DOHH2 (cell line): Measurements from ENCODE around the gene PAN3.

Experiments
- H3F3A ChIP-seq: fragments of 200-600 bp; sonication (generic), shearing (Covaris generic); 2 replicates; pipeline ENCODE4 v1.6.0; 2016; ENCODE audit warnings: antibody characterized with exemption, mild to moderate bottlenecking; ENCODE audit not compliant: control insufficient read depth, insufficient read depth
- H3K27ac ChIP-seq: fragments of 200-600 bp; sonication (generic); 2 replicates; pipeline ENCODE4 v1.5.1; 2014; ENCODE audit warnings: low read depth, mild to moderate bottlenecking, low read length, moderate library complexity
- H3K27me3 ChIP-seq: fragments of 200-600 bp; sonication (generic); 2 replicates; pipeline ENCODE4 v1.6.1; 2014; ENCODE audit warnings: mild to moderate bottlenecking, low read length, mixed read lengths; ENCODE audit not compliant: control insufficient read depth
- H3K36me3 ChIP-seq: fragments of 200-600 bp; sonication (generic); 2 replicates; pipeline ENCODE4 v1.6.1; 2014; ENCODE audit warnings: mild to moderate bottlenecking, low read length, moderate library complexity, mixed read lengths; ENCODE audit not compliant: control insufficient read depth
- H3K4me1 ChIP-seq: fragments of 200-600 bp; sonication (generic); 2 replicates; pipeline ENCODE4 v1.6.1; 2014; ENCODE audit warnings: mild to moderate bottlenecking, low read length, mixed read lengths; ENCODE audit not compliant: control insufficient read depth
- H3K4me2 ChIP-seq: fragments of 200-600 bp; sonication (generic); 2 replicates; pipeline ENCODE4 v1.6.0; 2014; ENCODE audit warnings: mild to moderate bottlenecking, low read length, moderate library complexity
- H3K4me3 ChIP-seq: fragments of 200-600 bp; sonication (generic); 2 replicates; pipeline ENCODE4 v1.5.1; 2014; ENCODE audit warnings: mild to moderate bottlenecking, low read length, mixed read lengths
- H3K79me2 ChIP-seq: fragments of 200-600 bp; sonication (generic); 2 replicates; pipeline ENCODE4 v1.6.1; 2014; ENCODE audit warnings: mild to moderate bottlenecking, low read length, mixed read lengths; ENCODE audit not compliant: control insufficient read depth
- H3K9me2 ChIP-seq: fragments of 200-600 bp; sonication (generic); replicated peaks from 2 replicates; pipeline ENCODE4 v1.6.1; 2014; ENCODE audit warnings: mild to moderate bottlenecking, low read length, mixed read lengths; ENCODE audit not compliant: control insufficient read depth
- H3K9me3 ChIP-seq: fragments of 200-600 bp; sonication (generic); 2 replicates; pipeline ENCODE4 v1.6.1; 2014; ENCODE audit warnings: antibody characterized with exemption, low read length, mixed read lengths; ENCODE audit not compliant: control insufficient read depth, insufficient read depth
- H4K20me1 ChIP-seq: fragments of 200-600 bp; sonication (generic); 2 replicates; pipeline ENCODE4 v1.6.0; 2014; ENCODE audit warnings: low read depth, mild to moderate bottlenecking, antibody characterized with exemption, low read length, moderate library complexity; ENCODE audit not compliant: control insufficient read depth, insufficient read depth
- EZH2phosphoT487 ChIP-seq: fragments of 200-600 bp; sonication (generic); IDR thresholded peaks from 2 replicates; pipeline ENCODE4 v1.6.1; 2017; ENCODE audit warnings: borderline replicate concordance, mild to moderate bottlenecking, antibody characterized with exemption, low read length, moderate library complexity, mixed read lengths
- TF ChIP-seq, protein P1 (sequence below): fragments of 200-600 bp; sonication (generic); IDR thresholded peaks from one replicate; pipeline ENCODE4 v1.5.1; 2014; ENCODE audit warnings: antibody characterized with exemption, mild to moderate bottlenecking, low read depth, low read length; ENCODE audit not compliant: poor library complexity, severe bottlenecking

The PAN3 gene

GRCh38 chr13:28219408-28220099 lies 81.2 kb downstream of the PAN3 start:
- no peak overlapping the region for H3K27ac ChIP-seq
- H3K4me2 ChIP-seq: no peak overlapping the region
- no peaks in the 10 kb centered on the region for H3K79me2 ChIP-seq
- H4K20me1 ChIP-seq: no peaks in the 10 kb centered on the region
- no peaks in the 10 kb centered on the region for H3K4me1 ChIP-seq
- H3F3A ChIP-seq: no peaks in the 10 kb centered on the region
- no peak overlapping the region for H3K4me3 ChIP-seq
- no peaks in the 10 kb centered on the region for H3K27me3 ChIP-seq
- H3K36me3 ChIP-seq: peaks cover 11% of the 10 kb centered on the region
- no peaks in the 10 kb centered on the region for H3K9me2 ChIP-seq
- TF ChIP-seq EZH2phosphoT487: no peak
- TF ChIP-seq, protein P1, sequence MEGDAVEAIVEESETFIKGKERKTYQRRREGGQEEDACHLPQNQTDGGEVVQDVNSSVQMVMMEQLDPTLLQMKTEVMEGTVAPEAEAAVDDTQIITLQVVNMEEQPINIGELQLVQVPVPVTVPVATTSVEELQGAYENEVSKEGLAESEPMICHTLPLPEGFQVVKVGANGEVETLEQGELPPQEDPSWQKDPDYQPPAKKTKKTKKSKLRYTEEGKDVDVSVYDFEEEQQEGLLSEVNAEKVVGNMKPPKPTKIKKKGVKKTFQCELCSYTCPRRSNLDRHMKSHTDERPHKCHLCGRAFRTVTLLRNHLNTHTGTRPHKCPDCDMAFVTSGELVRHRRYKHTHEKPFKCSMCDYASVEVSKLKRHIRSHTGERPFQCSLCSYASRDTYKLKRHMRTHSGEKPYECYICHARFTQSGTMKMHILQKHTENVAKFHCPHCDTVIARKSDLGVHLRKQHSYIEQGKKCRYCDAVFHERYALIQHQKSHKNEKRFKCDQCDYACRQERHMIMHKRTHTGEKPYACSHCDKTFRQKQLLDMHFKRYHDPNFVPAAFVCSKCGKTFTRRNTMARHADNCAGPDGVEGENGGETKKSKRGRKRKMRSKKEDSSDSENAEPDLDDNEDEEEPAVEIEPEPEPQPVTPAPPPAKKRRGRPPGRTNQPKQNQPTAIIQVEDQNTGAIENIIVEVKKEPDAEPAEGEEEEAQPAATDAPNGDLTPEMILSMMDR: no peak
- H3K9me3 ChIP-seq: no peaks in the 10 kb centered on the region

DNA sequence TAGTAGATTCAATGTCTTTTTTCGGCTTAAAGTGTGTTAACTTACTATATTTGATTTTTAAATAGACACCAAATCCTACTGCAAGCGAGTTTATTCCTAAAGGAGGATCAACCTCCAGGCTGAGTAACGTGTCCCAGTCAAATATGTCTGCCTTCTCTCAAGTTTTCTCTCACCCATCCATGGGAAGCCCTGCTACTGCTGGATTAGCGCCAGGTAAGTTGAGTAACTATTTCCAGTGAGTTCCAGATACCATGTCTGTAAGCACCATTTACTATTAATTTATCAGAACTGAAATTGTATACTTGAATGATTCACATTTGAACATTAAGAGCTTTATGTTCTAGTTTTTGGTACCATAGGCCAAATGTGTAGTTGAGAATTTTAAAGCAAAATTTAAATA lies 81.8 kb downstream of the PAN3 start:
- Histone ChIP-seq H3K4me3 (no peak overlapping the region), H4K20me1 (0 out of 2 replicates have a peak, but pooled peaks cover 1% of the 10 kb centered on the region), H3F3A (no peaks in the 10 kb centered on the region), H3K4me2 (no peak overlapping the region), H3K9me3 (no peaks in the 10 kb centered on the region), H3K27ac (no peak overlapping the region), H3K4me1 (no peaks in the 10 kb centered on the region), H3K36me3 (peaks cover 11% of the 10 kb centered on the region), H3K9me2 (no peaks in the 10 kb centered on the region), H3K79me2 (no peaks in the 10 kb centered on the region), H3K27me3 (no peaks in the 10 kb centered on the region)
- TF ChIP-seq EZH2phosphoT487: no peak
- TF ChIP-seq, protein P1: no peak

DNA sequence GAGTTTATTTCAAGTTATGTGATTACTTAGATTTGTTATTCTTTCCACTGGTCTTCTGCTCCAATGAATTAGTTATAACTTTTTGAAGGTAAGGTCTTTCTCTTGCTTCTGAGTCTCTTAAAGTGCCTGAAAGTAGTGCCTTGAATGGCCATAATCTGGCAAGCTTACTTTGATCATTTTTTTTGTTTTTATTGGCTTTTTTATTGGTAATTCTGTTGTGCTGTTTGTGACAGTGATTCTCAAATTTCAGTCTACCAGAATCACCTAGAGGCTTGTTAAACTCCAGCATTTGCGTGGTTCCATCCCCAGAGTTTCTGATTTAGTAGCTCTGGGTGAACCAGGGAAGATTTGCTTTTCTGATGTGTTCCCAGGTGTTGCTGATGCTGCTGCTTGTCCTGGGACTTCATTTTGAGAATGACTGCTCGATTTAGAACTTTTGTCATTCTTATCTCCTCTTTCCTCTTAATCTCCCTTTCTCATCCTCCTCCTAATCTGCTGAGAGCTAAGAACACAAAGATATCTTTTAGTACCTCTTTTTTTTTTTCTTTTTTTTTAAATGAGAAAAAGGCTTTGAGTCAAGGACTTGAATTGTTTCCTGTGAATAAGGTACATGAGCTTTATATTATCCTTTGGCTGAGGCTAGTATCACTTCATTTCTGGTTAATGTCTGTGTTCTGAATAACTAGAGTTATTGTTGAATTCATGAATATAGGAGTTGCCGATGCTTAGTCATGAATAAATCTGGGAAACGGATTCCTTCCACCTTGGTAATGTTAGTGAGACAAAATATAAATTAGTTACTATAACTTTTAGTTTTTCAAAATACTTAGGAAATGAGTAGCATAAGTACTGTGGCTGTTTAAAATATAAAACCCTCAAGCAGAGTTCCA lies 91.4 kb downstream of the PAN3 start:
- no peak overlapping the region for H3K27ac ChIP-seq
- H4K20me1 ChIP-seq: 0 out of 2 replicates have a peak, but pooled peaks cover 4% of the 10 kb centered on the region
- no peaks in the 10 kb centered on the region for H3K79me2 ChIP-seq
- TF ChIP-seq EZH2phosphoT487: no peak
- TF ChIP-seq, protein P1: no peak
- no peaks in the 10 kb centered on the region for H3K27me3 ChIP-seq
- no peaks in the 10 kb centered on the region for H3K9me2 ChIP-seq
- H3K4me1 ChIP-seq: 0 out of 2 replicates have a peak, but pooled peaks cover 4% of the 10 kb centered on the region
- H3K4me3 ChIP-seq: no peak overlapping the region
- H3K36me3 ChIP-seq: peaks cover 16% of the 10 kb centered on the region
- no peaks in the 10 kb centered on the region for H3F3A ChIP-seq
- H3K4me2 ChIP-seq: no peak overlapping the region
- H3K9me3 ChIP-seq: no peaks in the 10 kb centered on the region
